ENCODE measurements around the gene NID2.

DNA sequence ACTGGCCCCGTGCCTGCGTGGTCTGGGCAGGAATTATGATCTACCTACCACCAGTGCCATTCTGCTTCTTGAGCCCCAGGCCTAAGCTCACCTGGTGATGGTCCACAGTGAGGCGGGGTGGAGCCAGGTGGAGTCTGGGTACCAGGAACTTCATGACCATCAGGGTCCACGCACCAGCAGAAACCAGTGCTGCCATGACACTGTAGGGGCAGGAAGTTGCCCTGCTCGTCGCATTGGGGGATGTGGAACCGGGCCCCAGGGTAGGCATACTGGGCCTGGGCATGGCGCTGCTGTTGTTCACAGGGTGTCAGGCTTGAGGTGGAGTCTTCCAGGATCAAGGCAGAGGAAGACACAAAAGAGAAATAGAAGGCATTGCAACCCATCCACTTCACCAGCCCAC, 49.9 kb downstream of the NID2 start:
- TF ChIP-seq CTCF (conservative IDR thresholded peaks at IDR 0.05; ENCODE audit: low read depth, low read length) (no peak), EZH2 (IDR thresholded peaks at IDR 0.05; ENCODE audit: low read length, unreplicated experiment) (no peak), EZH2phosphoT487 (IDR thresholded peaks at IDR 0.05; ENCODE audit: borderline replicate concordance, low read length) (no peak)

All from PC-3 (cell line).